Amniotic stem cell (primary cell): Measurements from ENCODE around the gene SUPT6H.

Experiments used
- DNase-seq: peaks from one replicate; lab custom pipeline; 2025; lab: John Stamatoyannopoulos, UW

The SUPT6H gene

GRCh38 chr17:28737770-28738679 is 76.0 kb downstream of the SUPT6H start:
- DNase-seq, result no peak

DNA sequence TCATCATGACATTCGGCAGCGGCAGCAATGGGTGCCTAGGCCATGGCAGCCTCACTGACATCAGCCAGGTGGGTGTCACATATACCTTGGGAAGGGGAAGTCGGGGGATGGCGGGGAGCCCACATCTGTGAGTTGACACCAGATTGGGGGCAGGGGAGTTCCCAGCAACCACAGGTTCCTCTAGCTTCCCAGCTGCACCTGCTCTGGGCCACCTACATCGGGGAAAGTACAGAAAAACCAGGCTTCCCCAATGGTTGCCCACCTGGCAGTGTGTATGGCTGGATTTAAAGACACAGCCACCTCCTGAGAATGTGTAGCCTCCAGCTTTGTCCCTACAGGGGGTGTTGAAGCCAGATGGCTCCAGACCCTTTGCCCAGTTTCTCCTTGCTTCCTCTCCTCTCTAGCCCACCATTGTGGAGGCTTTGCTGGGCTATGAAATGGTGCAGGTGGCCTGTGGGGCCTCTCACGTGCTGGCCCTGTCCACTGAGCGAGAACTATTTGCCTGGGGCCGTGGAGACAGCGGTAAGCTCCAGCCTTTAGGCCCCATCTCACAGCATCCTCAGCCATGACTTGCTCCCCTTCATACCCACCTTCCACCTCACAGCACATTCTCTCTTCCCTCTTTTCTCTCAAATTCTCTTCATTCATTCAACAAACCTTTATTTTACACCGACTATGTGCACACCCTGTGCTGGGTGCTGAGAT is 76.8 kb downstream of the SUPT6H start:
- DNase-seq, result no peak

DNA sequence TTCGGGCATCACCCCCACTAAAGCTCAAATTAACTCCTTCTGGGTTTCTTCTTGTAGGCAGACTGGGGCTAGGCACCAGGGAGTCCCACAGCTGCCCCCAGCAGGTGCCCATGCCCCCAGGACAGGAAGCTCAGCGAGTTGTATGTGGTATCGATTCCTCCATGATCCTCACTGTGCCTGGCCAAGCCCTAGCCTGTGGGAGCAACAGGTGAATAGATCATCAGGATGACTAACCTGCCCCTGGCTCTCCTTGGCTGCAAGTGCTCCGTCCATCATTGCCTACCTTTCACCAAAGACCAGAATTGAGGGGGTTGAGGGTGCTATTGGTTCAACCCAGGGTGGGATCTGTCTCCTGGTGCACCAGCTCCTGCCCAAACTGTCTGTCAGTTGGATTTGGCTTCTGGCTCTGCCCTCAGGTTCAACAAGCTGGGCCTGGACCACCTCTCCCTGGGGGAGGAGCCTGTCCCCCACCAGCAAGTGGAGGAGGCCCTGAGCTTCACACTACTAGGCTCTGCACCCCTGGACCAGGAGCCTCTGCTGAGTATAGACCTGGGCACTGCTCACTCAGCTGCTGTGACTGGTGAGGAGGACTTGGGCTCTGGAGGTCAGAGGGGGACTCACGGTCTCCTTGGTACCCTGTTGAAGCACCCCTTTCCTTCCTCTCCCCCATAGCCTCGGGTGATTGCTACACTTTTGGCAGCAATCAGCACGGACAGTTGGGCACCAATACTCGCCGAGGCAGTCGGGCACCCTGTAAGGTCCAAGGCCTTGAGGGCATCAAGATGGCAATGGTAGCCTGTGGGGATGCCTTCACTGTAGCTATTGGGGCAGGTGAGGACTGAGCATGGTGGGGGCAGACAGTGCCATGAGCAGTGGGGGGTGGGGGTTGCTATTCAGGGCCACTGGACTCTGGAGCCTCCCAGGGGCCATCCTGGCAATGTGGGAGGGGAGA is 78.7 kb downstream of the SUPT6H start:
- DNase-seq, result no peak

DNA sequence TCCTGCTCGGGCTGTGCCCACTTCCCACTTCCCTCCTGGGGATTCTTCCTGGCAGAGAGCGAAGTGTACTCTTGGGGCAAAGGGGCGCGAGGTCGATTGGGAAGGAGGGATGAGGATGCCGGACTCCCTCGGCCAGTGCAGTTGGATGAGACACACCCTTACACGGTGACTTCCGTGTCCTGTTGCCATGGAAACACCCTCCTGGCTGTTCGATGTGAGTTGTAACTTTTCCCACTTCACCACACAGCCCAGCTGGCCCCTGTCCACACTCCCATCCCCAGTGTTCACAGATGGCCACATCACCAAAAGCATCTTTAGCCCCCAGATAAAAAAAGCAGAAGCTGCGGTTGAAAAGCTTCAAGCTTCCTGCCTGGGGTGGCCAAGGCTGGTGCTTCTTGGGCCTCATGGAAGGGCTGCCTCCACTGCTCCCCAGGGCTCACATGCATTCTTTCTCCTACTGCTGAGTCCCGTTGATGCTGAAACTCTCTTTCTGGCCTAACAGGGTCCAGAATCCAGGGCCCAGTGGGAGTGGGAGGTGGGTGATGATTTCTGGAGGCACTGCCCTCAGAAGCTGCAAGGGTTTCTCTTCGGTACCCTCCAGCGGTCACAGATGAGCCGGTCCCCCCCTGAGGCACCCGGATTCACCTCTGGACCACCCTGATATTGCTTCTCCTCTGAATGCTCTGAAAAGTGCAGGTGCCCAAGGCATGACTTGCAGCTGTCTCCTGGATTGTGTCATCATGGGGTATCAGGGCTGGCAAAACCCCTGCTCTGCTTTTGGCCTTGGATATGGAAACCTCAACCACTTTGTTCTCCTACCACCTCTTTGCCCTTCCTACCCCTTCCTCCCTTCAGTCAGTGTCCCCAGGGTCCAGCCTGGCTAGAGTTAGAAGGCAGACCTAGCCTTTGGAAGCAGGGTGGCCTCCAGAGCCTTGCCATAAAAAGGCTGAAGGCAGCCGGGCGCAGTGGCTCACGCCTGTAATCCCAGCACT is 79.6 kb downstream of the SUPT6H start:
- DNase-seq, result no peak

GRCh38 chr17:28743243-28744103 is 81.5 kb downstream of the SUPT6H start, which contains the start of gene TRAF4:
Gene TRAF4, plus strand, starts transcription at chr17:28744011. Its CDS starts 102 bp downstream, at chr17:28744113.
- peak; percentile 63 for DNase-seq

GRCh38 chr17:28744104-28744971 is 82.3 kb downstream of the SUPT6H start:
- no peak for DNase-seq

GRCh38 chr17:28744972-28745785 is 83.2 kb downstream of the SUPT6H start:
- no peak for DNase-seq

GRCh38 chr17:28745786-28746411 is 83.9 kb downstream of the SUPT6H start:
- no peak for DNase-seq

DNA sequence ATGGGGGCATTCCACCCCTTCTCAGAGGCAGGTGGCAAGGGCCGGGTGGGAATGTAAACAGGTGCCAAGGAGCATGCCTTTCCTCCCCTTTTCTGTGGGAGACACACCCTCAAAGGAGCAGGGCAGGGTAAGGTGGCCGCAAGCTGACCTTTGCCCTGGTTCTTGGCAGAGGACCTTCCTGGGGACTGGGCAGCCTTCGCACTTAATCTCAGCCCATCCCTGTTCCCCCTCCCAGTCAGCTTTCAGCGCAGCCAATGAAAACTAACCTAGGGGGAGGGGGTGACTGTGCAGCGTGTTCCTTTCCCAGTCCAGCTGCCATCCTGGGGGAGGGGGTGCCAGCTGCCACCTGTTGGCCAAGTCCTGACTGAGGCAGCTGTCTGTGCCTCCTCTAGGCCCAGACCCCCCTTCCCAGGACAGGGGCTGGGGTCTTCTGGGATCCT is 84.6 kb downstream of the SUPT6H start:
- DNase-seq, result no peak

DNA sequence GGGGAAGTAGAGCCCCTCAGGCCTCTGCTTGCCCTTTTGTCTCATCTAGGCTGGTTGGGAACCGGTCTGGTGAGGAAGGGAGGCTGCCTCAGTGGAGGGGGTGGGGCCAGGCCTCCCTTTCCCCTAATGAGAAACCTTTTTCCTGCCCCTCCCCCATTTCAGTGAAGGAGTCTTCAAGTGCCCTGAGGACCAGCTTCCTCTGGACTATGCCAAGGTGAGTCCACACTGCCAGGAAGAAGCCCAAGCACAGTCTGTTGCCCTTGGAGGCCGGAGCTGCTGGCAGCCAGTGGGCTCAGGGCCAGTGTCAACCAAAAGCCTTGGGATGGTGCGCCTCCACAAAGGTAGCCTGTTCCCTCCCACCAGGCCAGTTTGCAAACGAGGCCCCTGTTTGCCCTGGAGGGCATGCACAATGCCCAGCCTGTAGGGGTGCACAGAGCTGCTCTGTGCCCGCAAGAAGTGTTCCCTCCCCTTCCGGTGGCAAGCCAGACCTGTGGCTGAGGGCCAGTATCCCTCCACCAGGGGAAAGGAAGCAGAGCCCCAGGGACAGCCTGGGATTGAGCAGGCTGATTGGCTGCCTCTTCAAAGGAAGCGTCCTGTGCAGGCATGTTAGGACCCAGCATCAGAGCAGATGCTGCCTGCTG is 85.2 kb downstream of the SUPT6H start:
- DNase-seq, result no peak

DNA sequence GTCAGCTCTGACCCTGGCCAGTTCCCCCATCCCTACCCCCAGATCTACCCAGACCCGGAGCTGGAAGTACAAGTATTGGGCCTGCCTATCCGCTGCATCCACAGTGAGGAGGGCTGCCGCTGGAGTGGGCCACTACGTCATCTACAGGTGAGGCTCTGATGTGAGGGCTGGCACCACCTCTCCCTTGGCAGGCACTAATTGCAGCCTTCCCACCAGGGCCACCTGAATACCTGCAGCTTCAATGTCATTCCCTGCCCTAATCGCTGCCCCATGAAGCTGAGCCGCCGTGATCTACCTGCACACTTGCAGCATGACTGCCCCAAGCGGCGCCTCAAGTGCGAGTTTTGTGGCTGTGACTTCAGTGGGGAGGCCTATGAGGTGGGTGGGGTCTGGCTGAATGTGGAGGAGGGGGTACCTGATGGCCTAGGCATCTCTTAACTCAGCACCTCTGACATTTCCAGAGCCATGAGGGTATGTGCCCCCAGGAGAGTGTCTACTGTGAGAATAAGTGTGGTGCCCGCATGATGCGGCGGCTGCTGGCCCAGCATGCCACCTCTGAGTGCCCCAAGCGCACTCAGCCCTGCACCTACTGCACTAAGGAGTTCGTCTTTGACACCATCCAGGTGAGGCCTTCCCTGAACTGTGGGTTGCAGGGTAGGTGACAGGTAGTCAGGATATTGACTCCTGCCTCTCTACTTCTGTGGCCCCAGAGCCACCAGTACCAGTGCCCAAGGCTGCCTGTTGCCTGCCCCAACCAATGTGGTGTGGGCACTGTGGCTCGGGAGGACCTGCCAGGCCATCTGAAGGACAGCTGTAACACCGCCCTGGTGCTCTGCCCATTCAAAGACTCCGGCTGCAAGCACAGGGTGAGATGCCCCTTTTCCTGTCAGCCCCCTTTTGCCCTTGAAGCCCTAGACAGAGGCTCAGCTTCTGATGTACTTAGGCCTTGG is 86.1 kb downstream of the SUPT6H start:
- no peak for DNase-seq

DNA sequence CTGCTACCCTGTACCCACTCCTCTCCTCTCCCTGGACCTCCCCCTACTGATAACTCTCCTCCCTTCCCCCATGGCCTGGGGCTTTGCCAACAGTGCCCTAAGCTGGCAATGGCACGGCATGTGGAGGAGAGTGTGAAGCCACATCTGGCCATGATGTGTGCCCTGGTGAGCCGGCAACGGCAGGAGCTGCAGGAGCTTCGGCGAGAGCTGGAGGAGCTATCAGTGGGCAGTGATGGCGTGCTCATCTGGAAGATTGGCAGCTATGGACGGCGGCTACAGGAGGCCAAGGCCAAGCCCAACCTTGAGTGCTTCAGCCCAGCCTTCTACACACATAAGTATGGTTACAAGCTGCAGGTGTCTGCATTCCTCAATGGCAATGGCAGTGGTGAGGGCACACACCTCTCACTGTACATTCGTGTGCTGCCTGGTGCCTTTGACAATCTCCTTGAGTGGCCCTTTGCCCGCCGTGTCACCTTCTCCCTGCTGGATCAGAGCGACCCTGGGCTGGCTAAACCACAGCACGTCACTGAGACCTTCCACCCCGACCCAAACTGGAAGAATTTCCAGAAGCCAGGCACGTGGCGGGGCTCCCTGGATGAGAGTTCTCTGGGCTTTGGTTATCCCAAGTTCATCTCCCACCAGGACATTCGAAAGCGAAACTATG is 87.0 kb downstream of the SUPT6H start:
- no peak for DNase-seq

GRCh38 chr17:28749516-28750177 is 87.6 kb downstream of the SUPT6H start:
- DNase-seq, result no peak

GRCh38 chr17:28750178-28751047 is 88.4 kb downstream of the SUPT6H start:
- peak; percentile 96 for DNase-seq
